ENCODE results near the gene CNPY3. TPM values are rescaled to one million over a fixed set of nuclear protein-coding genes. Genes with fewer than 3 reads are reported as not detected.
"Not testable (repeated sequence)": the region's sequence is repeated elsewhere in the genome, so short reads cannot be mapped to it uniquely, and the experiment has no call there.

The CNPY3 gene
- total RNA-seq, 1 donor from 2014 or later, result 38.0 TPM

DNA sequence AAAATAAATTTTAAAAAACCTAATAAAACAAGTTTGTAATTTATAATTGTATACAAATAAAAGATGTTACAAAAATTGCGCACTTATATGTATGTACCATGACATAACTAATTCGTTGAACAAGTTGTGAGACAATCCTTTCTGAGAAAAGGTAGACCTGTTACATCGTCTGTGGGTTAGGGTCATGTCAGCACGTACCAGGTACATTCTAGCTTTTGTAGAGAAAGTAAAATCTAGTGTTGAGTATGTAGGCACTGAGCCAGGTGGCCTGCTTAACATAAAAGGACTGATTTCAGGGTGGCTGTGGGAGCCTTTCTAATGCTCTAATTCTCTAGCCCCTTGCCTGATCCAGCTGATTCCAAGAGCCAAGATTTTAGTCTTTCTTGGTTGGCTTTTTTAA is 39.5 kb upstream of the CNPY3 start:
- Mint-ChIP-seq H3K4me1 (peaks cover 26% of the 10 kb centered on the region), H3K36me3 (peaks cover 12% of the 10 kb centered on the region), H3K27me3 (ENCODE audit: insufficient read depth, low read depth) (peaks cover 3% of the 10 kb centered on the region), H3K27ac (no peak overlapping the region), H3K9me3 (no peaks in the 10 kb centered on the region), H3K4me3 (peak overlapping the region; percentile 95)
- Histone ChIP-seq H3F3A (ENCODE audit: low read depth) (peaks cover 37% of the 10 kb centered on the region), H3K9me3 (ENCODE audit: low read depth) (no peaks in the 10 kb centered on the region), H3K4me3 (peak overlapping the region; percentile 77), H3K4me2 (peak overlapping the region; percentile 77), H3K4me1 (peaks cover 7% of the 10 kb centered on the region), H3K9ac (peak overlapping the region; percentile 71), H3K36me3 (peaks cover 7% of the 10 kb centered on the region), H4K20me1 (ENCODE audit: low read depth) (no peaks in the 10 kb centered on the region), H3K27ac (peak overlapping the region; percentile 93), H3K27me3 (no peaks in the 10 kb centered on the region), H3K79me2 (ENCODE audit: low read depth) (peaks cover 11% of the 10 kb centered on the region), H2AFZ (replicated peaks) (no peak overlapping the region)
- TF ChIP-seq EZH2 (IDR thresholded peaks at IDR 0.05) (no peak), CTCF (IDR thresholded peaks at IDR 0.05) (no peak), EZH2phosphoT487 (IDR thresholded peaks at IDR 0.05) (no peak)
- DNase-seq (ENCODE audit: low spot score), result peak; percentile 18

DNA sequence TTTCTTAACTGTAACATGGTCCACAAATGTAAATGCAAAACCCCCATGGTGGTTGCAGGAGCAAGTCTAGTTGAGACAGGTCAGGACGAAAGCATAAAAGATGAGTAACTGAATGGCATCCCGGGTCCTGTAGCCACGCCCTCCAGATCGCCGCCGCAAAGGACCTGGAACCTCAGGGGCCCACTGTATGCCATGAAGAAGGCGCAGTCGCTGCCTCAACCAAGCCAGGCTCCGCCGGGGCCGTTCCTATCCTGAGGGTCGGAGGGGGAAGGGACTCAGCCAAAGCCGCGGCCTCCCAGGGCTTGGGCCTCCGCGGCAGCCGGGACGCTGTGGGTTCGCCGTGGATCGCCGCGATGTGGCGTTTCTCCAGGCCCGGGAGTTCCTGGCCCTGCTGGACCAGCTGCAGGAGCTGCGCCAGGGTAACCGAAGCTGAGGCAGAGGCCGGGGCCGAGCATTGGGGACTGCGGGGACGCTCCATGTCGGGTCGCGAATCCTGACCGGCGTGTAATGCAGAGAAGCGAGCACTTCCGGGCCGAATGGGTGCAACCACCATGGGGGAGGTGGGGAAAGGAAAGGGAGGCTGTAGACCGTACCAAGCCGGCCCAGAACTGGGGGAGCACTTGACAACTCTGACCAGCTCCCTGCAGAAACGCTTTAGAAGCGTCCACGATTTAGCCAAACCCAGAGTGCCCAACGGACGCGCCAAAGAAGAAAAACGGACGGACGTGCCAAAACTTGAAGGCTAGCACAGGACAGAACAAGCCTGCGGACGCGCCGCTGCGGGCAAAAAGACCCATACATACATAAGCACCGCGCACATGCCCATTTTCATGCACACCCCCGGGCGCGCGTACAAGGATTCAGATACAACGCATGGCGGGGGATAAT is 38.7 kb upstream of the CNPY3 start:
- H3K4me2 ChIP-seq, result peak overlapping the region; percentile 77
- peaks cover 3% of the 10 kb centered on the region for H3K27me3 Mint-ChIP-seq (ENCODE audit: insufficient read depth, low read depth)
- H3F3A ChIP-seq (ENCODE audit: low read depth), result peaks cover 35% of the 10 kb centered on the region
- peak overlapping the region; percentile 71 for H3K9ac ChIP-seq
- H3K4me1 ChIP-seq, result peaks cover 7% of the 10 kb centered on the region
- H3K4me3 Mint-ChIP-seq, result peak overlapping the region; percentile 95
- peak overlapping the region; percentile 93 for H3K27ac ChIP-seq
- TF ChIP-seq CTCF (IDR thresholded peaks at IDR 0.05) (peak; percentile 4), EZH2phosphoT487 (IDR thresholded peaks at IDR 0.05) (no peak)
- H3K27me3 ChIP-seq, result no peaks in the 10 kb centered on the region
- H2AFZ ChIP-seq (replicated peaks), result peak overlapping the region; percentile 66
- no peaks in the 10 kb centered on the region for H4K20me1 ChIP-seq (ENCODE audit: low read depth)
- no peaks in the 10 kb centered on the region for H3K9me3 ChIP-seq (ENCODE audit: low read depth)
- H3K27ac Mint-ChIP-seq, result peak overlapping the region; percentile 97
- peak overlapping the region; percentile 77 for H3K4me3 ChIP-seq
- peak; percentile 96 for DNase-seq (ENCODE audit: low spot score)
- peaks cover 11% of the 10 kb centered on the region for H3K36me3 Mint-ChIP-seq
- H3K9me3 Mint-ChIP-seq, result no peaks in the 10 kb centered on the region
- H3K36me3 ChIP-seq, result peaks cover 4% of the 10 kb centered on the region
- peaks cover 26% of the 10 kb centered on the region for H3K4me1 Mint-ChIP-seq
- peaks cover 11% of the 10 kb centered on the region for H3K79me2 ChIP-seq (ENCODE audit: low read depth)

GRCh38 chr6:42891199-42891722 is 38.0 kb upstream of the CNPY3 start:
- peaks cover 26% of the 10 kb centered on the region for H3K4me1 Mint-ChIP-seq
- H3K4me3 ChIP-seq, result peak overlapping the region; percentile 77
- H3F3A ChIP-seq (ENCODE audit: low read depth), result peaks cover 35% of the 10 kb centered on the region
- H3K79me2 ChIP-seq (ENCODE audit: low read depth), result peaks cover 11% of the 10 kb centered on the region
- H3K27ac Mint-ChIP-seq, result peak overlapping the region; percentile 97
- H3K4me1 ChIP-seq, result peaks cover 7% of the 10 kb centered on the region
- H3K27ac ChIP-seq, result peak overlapping the region; percentile 26
- no peak for TF ChIP-seq EZH2phosphoT487 (IDR thresholded peaks at IDR 0.05)
- no peak for TF ChIP-seq CTCF (IDR thresholded peaks at IDR 0.05)
- TF ChIP-seq EZH2 (IDR thresholded peaks at IDR 0.05), result no peak
- no peaks in the 10 kb centered on the region for H3K27me3 ChIP-seq
- no peaks in the 10 kb centered on the region for H3K9me3 ChIP-seq (ENCODE audit: low read depth)
- H3K36me3 Mint-ChIP-seq, result peaks cover 4% of the 10 kb centered on the region
- H4K20me1 ChIP-seq (ENCODE audit: low read depth), result no peaks in the 10 kb centered on the region
- peaks cover 3% of the 10 kb centered on the region for H3K27me3 Mint-ChIP-seq (ENCODE audit: insufficient read depth, low read depth)
- H3K36me3 ChIP-seq, result no peaks in the 10 kb centered on the region
- H3K9me3 Mint-ChIP-seq, result no peaks in the 10 kb centered on the region
- no peak for DNase-seq (ENCODE audit: low spot score)
- peak overlapping the region; percentile 95 for H3K4me3 Mint-ChIP-seq
- no peak overlapping the region for H3K9ac ChIP-seq
- peak overlapping the region; percentile 77 for H3K4me2 ChIP-seq
- H2AFZ ChIP-seq (replicated peaks), result peak overlapping the region; percentile 66

- H3K4me1 ChIP-seq, result peaks cover 10% of the 10 kb centered on the region
- H3K36me3 ChIP-seq; H3K79me2 ChIP-seq (ENCODE audit: low read depth); H3K9ac ChIP-seq; H3K9me3 ChIP-seq (ENCODE audit: low read depth); H3K27me3 ChIP-seq; H3K27ac ChIP-seq; DNase-seq (ENCODE audit: low spot score); H3K4me3 ChIP-seq; H3K27me3 Mint-ChIP-seq (ENCODE audit: insufficient read depth, low read depth); H4K20me1 ChIP-seq (ENCODE audit: low read depth); H3K4me3 Mint-ChIP-seq; H3K4me2 ChIP-seq; H3K36me3 Mint-ChIP-seq; H3K9me3 Mint-ChIP-seq: not testable (repeated sequence)
- Mint-ChIP-seq H3K27ac (peak overlapping the region; percentile 25), H3K4me1 (peaks cover 26% of the 10 kb centered on the region)
- H3F3A ChIP-seq (ENCODE audit: low read depth), result peaks cover 27% of the 10 kb centered on the region
- peak overlapping the region; percentile 41 for H2AFZ ChIP-seq (replicated peaks)
Measured at GRCh38 chr6:42894041-42894828, 35.0 kb upstream of the CNPY3 start.

Measured in neural progenitor cell (in vitro differentiated cells).